SU-DHL-6 (cell line): ENCODE data around the gene STX8.

Source experiments
- H2AFZ ChIP-seq: fragments of 200-600 bp; sonication (generic); 2 replicates; pipeline ENCODE4 v1.6.1; 2014; ENCODE audit warnings: low read depth, mild to moderate bottlenecking, moderate library complexity, mixed read lengths, antibody characterized with exemption, low read length; ENCODE audit not compliant: severe bottlenecking
- H3F3A ChIP-seq: fragments of 200-600 bp; shearing (Covaris generic); 2 replicates; pipeline ENCODE4 v1.6.0; 2016; ENCODE audit warnings: antibody characterized with exemption, mild to moderate bottlenecking; ENCODE audit not compliant: insufficient read depth
- H3K27ac ChIP-seq: fragments of 200-600 bp; sonication (generic); 2 replicates; pipeline ENCODE4 v1.5.1; 2016; ENCODE audit warnings: low read depth, mild to moderate bottlenecking, low read length, moderate library complexity, mixed read lengths
- H3K27me3 ChIP-seq: fragments of 200-600 bp; sonication (generic), shearing (Covaris generic); 2 replicates; pipeline ENCODE4 v1.6.0; 2014; ENCODE audit warnings: mild to moderate bottlenecking, low read length
- H3K36me3 ChIP-seq: fragments of 200-600 bp; sonication (generic); 2 replicates; pipeline ENCODE4 v1.6.1; 2014; ENCODE audit warnings: mild to moderate bottlenecking, low read length, mixed read lengths
- H3K4me2 ChIP-seq: fragments of 300-600, 200-600 bp; shearing (Covaris generic), sonication (generic); 2 replicates; pipeline ENCODE4 v1.6.0; 2014; ENCODE audit warnings: low read length, low read depth, mild to moderate bottlenecking; ENCODE audit not compliant: poor library complexity, severe bottlenecking
- H3K4me3 ChIP-seq: fragments of 200-600 bp; sonication (generic); 2 replicates; pipeline ENCODE4 v1.5.1; 2014; ENCODE audit warnings: antibody characterized with exemption, low read length, mild to moderate bottlenecking, mixed read lengths; ENCODE audit not compliant: insufficient read depth, poor library complexity, severe bottlenecking
- H3K79me2 ChIP-seq: fragments of 200-600 bp; sonication (generic); 2 replicates; pipeline ENCODE4 v1.6.1; 2014; ENCODE audit warnings: mild to moderate bottlenecking, low read length, moderate library complexity; ENCODE audit not compliant: insufficient read depth
- H3K9ac ChIP-seq: fragments of 200-600 bp; sonication (generic); 2 replicates; pipeline ENCODE4 v1.7.0; 2014; ENCODE audit warnings: mild to moderate bottlenecking, low read length
- H3K9me2 ChIP-seq: fragments of 200-600 bp; sonication (generic); replicated peaks from 2 replicates; pipeline ENCODE4 v1.6.1; 2014; ENCODE audit warnings: low read length; ENCODE audit not compliant: insufficient read depth
- H3K9me3 ChIP-seq: fragments of 200-600 bp; sonication (generic); 2 replicates; pipeline ENCODE4 v1.6.1; 2014; ENCODE audit warnings: low read length, mixed read lengths; ENCODE audit not compliant: insufficient read depth
- H4K20me1 ChIP-seq: fragments of 200-600 bp; sonication (generic); 2 replicates; pipeline ENCODE4 v1.6.1; 2014; ENCODE audit warnings: low read depth, mild to moderate bottlenecking, antibody characterized with exemption, low read length, moderate library complexity, mixed read lengths
- EZH2phosphoT487 ChIP-seq: fragments of 200-600 bp; sonication (generic), shearing (Covaris generic); conservative IDR thresholded peaks from 2 replicates; pipeline ENCODE4 v1.6.1; 2018; ENCODE audit warnings: mild to moderate bottlenecking, antibody characterized with exemption, low read length, moderate library complexity, mixed read lengths
- TF ChIP-seq, protein P1 (sequence below): fragments of 200-600 bp; sonication (generic); IDR thresholded peaks from one replicate; pipeline ENCODE4 v1.5.1; 2017; ENCODE audit warnings: antibody characterized with exemption, mild to moderate bottlenecking, low read length, moderate library complexity; ENCODE audit not compliant: insufficient read depth, poor library complexity, severe bottlenecking

STX8 gene

DNA sequence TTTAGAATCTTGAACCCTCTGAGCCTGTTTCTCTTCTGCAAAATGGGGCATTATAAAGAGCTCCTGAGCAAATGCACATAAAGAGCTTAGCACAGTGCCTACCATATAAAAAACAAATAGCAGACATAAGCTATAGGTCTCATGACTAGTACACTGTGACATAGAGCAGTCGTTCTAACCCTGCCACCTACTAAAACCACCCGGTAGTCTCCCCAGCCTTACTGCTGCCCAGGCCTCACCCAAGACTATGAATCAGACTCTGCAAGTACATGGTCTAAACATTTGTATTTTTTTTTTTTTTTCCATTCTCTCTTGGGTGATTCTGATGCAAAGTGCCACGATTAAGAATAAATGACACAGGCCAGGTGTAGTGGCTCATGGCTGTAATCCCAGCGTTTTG is 33.9 kb downstream of the STX8 start:
- Histone ChIP-seq H3K4me3 (no peak overlapping the region), H3K4me2 (no peak overlapping the region), H3K36me3 (no peaks in the 10 kb centered on the region), H4K20me1 (no peaks in the 10 kb centered on the region), H3K9ac (no peak overlapping the region), H3K9me2 (no peaks in the 10 kb centered on the region), H3K79me2 (no peaks in the 10 kb centered on the region), H3K27ac (no peak overlapping the region), H3K9me3 (no peaks in the 10 kb centered on the region), H3K27me3 (no peaks in the 10 kb centered on the region), H2AFZ (no peak overlapping the region), H3F3A (no peaks in the 10 kb centered on the region)
- no peak for TF ChIP-seq EZH2phosphoT487
- TF ChIP-seq, protein P1, sequence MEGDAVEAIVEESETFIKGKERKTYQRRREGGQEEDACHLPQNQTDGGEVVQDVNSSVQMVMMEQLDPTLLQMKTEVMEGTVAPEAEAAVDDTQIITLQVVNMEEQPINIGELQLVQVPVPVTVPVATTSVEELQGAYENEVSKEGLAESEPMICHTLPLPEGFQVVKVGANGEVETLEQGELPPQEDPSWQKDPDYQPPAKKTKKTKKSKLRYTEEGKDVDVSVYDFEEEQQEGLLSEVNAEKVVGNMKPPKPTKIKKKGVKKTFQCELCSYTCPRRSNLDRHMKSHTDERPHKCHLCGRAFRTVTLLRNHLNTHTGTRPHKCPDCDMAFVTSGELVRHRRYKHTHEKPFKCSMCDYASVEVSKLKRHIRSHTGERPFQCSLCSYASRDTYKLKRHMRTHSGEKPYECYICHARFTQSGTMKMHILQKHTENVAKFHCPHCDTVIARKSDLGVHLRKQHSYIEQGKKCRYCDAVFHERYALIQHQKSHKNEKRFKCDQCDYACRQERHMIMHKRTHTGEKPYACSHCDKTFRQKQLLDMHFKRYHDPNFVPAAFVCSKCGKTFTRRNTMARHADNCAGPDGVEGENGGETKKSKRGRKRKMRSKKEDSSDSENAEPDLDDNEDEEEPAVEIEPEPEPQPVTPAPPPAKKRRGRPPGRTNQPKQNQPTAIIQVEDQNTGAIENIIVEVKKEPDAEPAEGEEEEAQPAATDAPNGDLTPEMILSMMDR, result no peak

DNA sequence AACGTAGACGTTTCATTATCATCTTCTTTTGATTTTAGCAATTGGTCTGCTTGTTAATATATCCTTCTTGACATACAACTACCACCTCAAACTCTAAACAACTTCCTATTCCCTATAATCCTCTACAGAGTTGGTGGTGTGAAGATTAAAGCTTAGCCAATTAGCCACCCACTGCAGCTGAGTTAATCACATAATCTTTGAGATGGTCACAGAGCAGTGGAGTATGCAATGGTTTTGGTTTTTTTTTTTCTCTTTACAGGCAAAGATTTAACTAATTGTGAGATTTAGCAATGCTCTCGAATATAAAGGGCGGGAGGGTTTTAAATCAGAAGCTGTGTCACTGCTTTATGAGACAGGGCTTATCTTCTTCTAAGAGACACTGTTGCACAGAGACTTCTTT is 37.0 kb downstream of the STX8 start:
- H3K79me2 ChIP-seq, result no peaks in the 10 kb centered on the region
- H3K36me3 ChIP-seq, result no peaks in the 10 kb centered on the region
- no peak overlapping the region for H3K27ac ChIP-seq
- no peaks in the 10 kb centered on the region for H3K27me3 ChIP-seq
- H3K4me2 ChIP-seq, result no peak overlapping the region
- H3K9me3 ChIP-seq, result no peaks in the 10 kb centered on the region
- H3K9me2 ChIP-seq, result no peaks in the 10 kb centered on the region
- no peak overlapping the region for H3K4me3 ChIP-seq
- H2AFZ ChIP-seq, result no peak overlapping the region
- H3K9ac ChIP-seq, result no peak overlapping the region
- TF ChIP-seq EZH2phosphoT487, result no peak
- TF ChIP-seq, protein P1, result no peak
- no peaks in the 10 kb centered on the region for H3F3A ChIP-seq
- H4K20me1 ChIP-seq, result no peaks in the 10 kb centered on the region

DNA sequence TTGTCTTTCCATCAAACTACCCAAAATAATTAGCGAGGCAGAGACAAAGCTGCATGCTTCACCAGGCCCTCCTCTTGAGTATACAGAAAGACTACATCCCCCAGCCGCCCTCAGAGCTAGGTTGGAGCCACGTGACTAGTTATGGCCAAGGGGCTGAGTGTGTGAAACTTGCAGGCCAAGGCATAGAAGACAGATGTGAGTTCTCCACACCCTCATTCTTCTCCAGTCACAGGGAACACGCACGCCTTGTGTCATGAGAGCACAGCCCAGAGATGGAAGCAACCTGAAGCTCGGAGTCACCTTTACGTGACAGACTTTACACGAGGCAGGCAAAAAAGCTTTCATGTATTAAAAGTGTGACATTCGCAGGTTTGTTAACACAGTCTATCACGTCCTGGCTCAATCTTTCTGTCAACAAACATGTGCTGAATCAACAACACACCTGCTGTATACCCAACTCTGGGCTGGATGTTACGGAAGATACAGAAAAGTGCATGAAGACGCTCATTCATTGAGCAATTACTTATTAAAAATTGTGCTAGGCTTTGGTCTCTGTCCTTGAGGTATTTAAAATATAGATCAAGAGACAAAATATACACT is 38.3 kb downstream of the STX8 start:
- no peaks in the 10 kb centered on the region for H3K9me2 ChIP-seq
- no peaks in the 10 kb centered on the region for H3K36me3 ChIP-seq
- H4K20me1 ChIP-seq, result no peaks in the 10 kb centered on the region
- H3K79me2 ChIP-seq, result no peaks in the 10 kb centered on the region
- H3K27me3 ChIP-seq, result no peaks in the 10 kb centered on the region
- no peak overlapping the region for H3K27ac ChIP-seq
- H3F3A ChIP-seq, result no peaks in the 10 kb centered on the region
- no peak overlapping the region for H3K4me3 ChIP-seq
- no peak overlapping the region for H2AFZ ChIP-seq
- no peaks in the 10 kb centered on the region for H3K9me3 ChIP-seq
- TF ChIP-seq EZH2phosphoT487, result no peak
- TF ChIP-seq, protein P1, result no peak
- H3K4me2 ChIP-seq, result no peak overlapping the region
- no peak overlapping the region for H3K9ac ChIP-seq

DNA sequence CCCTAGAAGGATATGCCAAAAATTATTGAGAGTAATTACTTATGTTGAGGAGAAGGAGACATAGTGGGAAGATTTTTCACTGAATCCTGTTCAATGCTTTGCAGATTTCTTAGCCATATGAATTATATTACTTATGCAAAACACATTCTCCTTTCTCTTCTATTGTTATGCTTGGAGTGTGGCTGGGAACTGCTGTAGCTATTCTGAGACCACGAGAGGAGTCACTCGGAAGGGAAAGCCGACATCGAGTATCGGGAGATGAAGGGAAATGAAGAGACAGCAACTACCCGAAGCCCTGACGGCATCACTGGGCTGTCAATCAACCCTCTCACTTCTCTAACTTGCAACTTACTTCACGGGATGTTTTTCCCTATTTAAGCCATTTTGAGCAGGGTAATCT is 39.6 kb downstream of the STX8 start:
- Histone ChIP-seq H3K4me3 (no peak overlapping the region), H3K27ac (no peak overlapping the region), H3F3A (no peaks in the 10 kb centered on the region), H2AFZ (no peak overlapping the region), H3K9ac (no peak overlapping the region), H4K20me1 (no peaks in the 10 kb centered on the region), H3K9me3 (no peaks in the 10 kb centered on the region), H3K36me3 (no peaks in the 10 kb centered on the region), H3K4me2 (no peak overlapping the region), H3K9me2 (no peaks in the 10 kb centered on the region), H3K79me2 (no peaks in the 10 kb centered on the region), H3K27me3 (no peaks in the 10 kb centered on the region)
- no peak for TF ChIP-seq EZH2phosphoT487
- TF ChIP-seq, protein P1, result no peak
